HepG2 (cell line): ENCODE results near the gene KCNJ5. TPM values are rescaled to one million over a fixed set of nuclear protein-coding genes. Genes with fewer than 3 reads are reported as not detected.

Source experiments
- ATAC-seq: fragments of 200-7000 bp; cut with Tn5 transposase; 3 replicates; pipeline ENCODE4 v1.9.1; 2020; ENCODE audit warnings: mild to moderate bottlenecking, moderate library complexity
- BruUV-seq: library from RNA; stranded (reverse); fragments of 400-500 nt; replicated peaks from 2 replicates; lab custom pipeline; 2021; lab: Mats Ljungman, UMichigan
- CTCF ChIA-PET: fragments of 300-600 bp; formaldehyde crosslinking; extraction: SDS; loops from one replicate; lab custom pipeline; 2021; ENCODE audit warnings: low total read pairs, inconsistent platforms, low intra/inter-chr PET ratio; lab: Yijun Ruan, JAX
- POLR2A ChIA-PET: fragments of 350-600 bp; sonication (Branson Sonifier 250); formaldehyde crosslinking; loops from one replicate; lab custom pipeline; 2020; ENCODE audit warnings: antibody characterized with exemption, inconsistent platforms; lab: Yijun Ruan, JAX
- DNase-seq: peaks from one replicate; pipeline ENCODE4 v3.0.0-alpha.2; 2015; ENCODE audit warnings: low spot score
- FAIRE-seq: peaks from 3 replicates; lab custom pipeline; 2011; peaks lifted over from hg19 to GRCh38; lab: Jason Lieb, UNC
- H2AFZ ChIP-seq: one replicate; pipeline ENCODE4 v1.6.1; 2011; ENCODE audit warnings: low read length, inconsistent platforms
- H3K27ac ChIP-seq: fragments of 300-600 bp; 3 replicates; pipeline ENCODE4 v1.8.0; 2011; ENCODE audit warnings: mixed run types, mild to moderate bottlenecking, mixed read lengths, low read length, inconsistent platforms; ENCODE audit not compliant: insufficient read depth; ENCODE audit errors: extremely low read length
- H3K27me3 ChIP-seq, 2 experiments: fragments of 200-600 bp in 1 of 2; 2 replicates in 1 of 2; 3 replicates in 1 of 2; pipeline versions ENCODE4 v1.6.0 to v1.8.0; 2011; ENCODE audit warnings: low read length in 2 of 2, mild to moderate bottlenecking in 2 of 2, moderate library complexity in 2 of 2, inconsistent platforms in 1 of 2; ENCODE audit not compliant: insufficient read depth in 2 of 2, control insufficient read depth in 1 of 2
- H3K36me3 ChIP-seq, 2 experiments: fragments of 200-600 bp in 1 of 2; replicated peaks in 1 of 2; 2 replicates in 1 of 2; 3 replicates in 1 of 2; pipeline versions ENCODE4 v1.5.1 to v1.8.0; 2011; ENCODE audit warnings: low read length in 2 of 2, inconsistent platforms in 1 of 2; ENCODE audit not compliant: insufficient read depth in 2 of 2, control insufficient read depth in 1 of 2
- H3K4me1 ChIP-seq: 2 replicates; pipeline ENCODE4 v1.5.1; 2012; ENCODE audit warnings: low read length, inconsistent platforms; ENCODE audit not compliant: insufficient read depth
- H3K4me2 ChIP-seq: 2 replicates; pipeline ENCODE4 v1.6.0; 2011; ENCODE audit warnings: low read depth, low read length, inconsistent platforms
- H3K4me3 ChIP-seq, 3 experiments: fragments of 200-600 bp in 1 of 3; sonication (generic), shearing (Covaris generic) in 1 of 3; replicated peaks in 1 of 3; 2 replicates each; pipeline ENCODE4 v1.5.1; 2011 to 2016; ENCODE audit warnings: low read length in 3 of 3, inconsistent platforms in 2 of 3, low read depth in 2 of 3, mild to moderate bottlenecking in 2 of 3, control low read depth in 1 of 3, mixed read lengths in 1 of 3; ENCODE audit not compliant: insufficient read depth in 1 of 3
- H3K79me2 ChIP-seq: one replicate; pipeline ENCODE4 v1.6.1; 2011; ENCODE audit warnings: low read length, inconsistent platforms; ENCODE audit not compliant: insufficient read depth
- H3K9ac ChIP-seq: 2 replicates; pipeline ENCODE4 v1.6.0; 2011; ENCODE audit warnings: mild to moderate bottlenecking, low read depth, low read length, inconsistent platforms; ENCODE audit not compliant: insufficient read depth
- H3K9me3 ChIP-seq: 2 replicates; pipeline ENCODE4 v1.5.1; 2012; ENCODE audit warnings: mild to moderate bottlenecking, low read length
- H4K20me1 ChIP-seq: 2 replicates; pipeline ENCODE4 v1.6.0; 2011; ENCODE audit warnings: inconsistent platforms, mild to moderate bottlenecking, low read length, moderate library complexity; ENCODE audit not compliant: insufficient read depth
- CAMTA2 ChIP-seq: sonication (generic); formaldehyde crosslinking; IDR thresholded peaks from 2 replicates; pipeline ENCODE4 v1.4.0; 2020; ENCODE audit warnings: mild to moderate bottlenecking, missing genetic modification reagents, borderline replicate concordance
- CENPX ChIP-seq: sonication (generic); formaldehyde crosslinking; IDR thresholded peaks from 2 replicates; pipeline ENCODE4 v1.9.0; 2021; ENCODE audit warnings: mild to moderate bottlenecking, missing genetic modification reagents, moderate library complexity
- CSRNP2 ChIP-seq: sonication (generic); formaldehyde crosslinking; conservative IDR thresholded peaks from 2 replicates; pipeline ENCODE4 v1.8.0; 2022; ENCODE audit warnings: low read depth, missing genetic modification reagents
- ELK4 ChIP-seq: sonication (generic); formaldehyde crosslinking; IDR thresholded peaks from 2 replicates; pipeline ENCODE4 v1.9.0; 2021; ENCODE audit warnings: missing genetic modification reagents, borderline replicate concordance
- IKZF5 ChIP-seq: IDR thresholded peaks from 2 replicates; pipeline ENCODE4 v1.6.1; 2018; ENCODE audit warnings: missing genetic modification reagents, mild to moderate bottlenecking, missing compliant biosample characterization
- ISL2 ChIP-seq: sonication (generic); formaldehyde crosslinking; IDR thresholded peaks from 2 replicates; pipeline ENCODE4 v1.5.0; 2020; ENCODE audit warnings: missing genetic modification reagents
- KAT2B ChIP-seq: fragments of 150-350 bp; IDR thresholded peaks from 2 replicates; pipeline ENCODE4 v1.6.1; 2014; ENCODE audit warnings: low read depth, low read length, borderline replicate concordance
- MAX ChIP-seq: IDR thresholded peaks from 2 replicates; pipeline ENCODE4 v1.6.1; 2012; ENCODE audit warnings: inconsistent platforms
- NFE2L2 ChIP-seq: fragments of 150-350 bp; IDR thresholded peaks from 2 replicates; pipeline ENCODE4 v1.6.1; 2014; ENCODE audit warnings: low read length
- PCBP2 ChIP-seq: fragments of 200-400 bp; formaldehyde crosslinking; optimal IDR thresholded peaks from 2 replicates; pipeline ENCODE3; 2018; ENCODE audit warnings: low read length, low read depth; ENCODE audit not compliant: poor library complexity, severe bottlenecking
- TBX3 ChIP-seq: fragments of 450-650 bp; IDR thresholded peaks from 2 replicates; pipeline ENCODE4 v1.6.1; 2017; ENCODE audit warnings: antibody characterized with exemption, mild to moderate bottlenecking, inconsistent platforms, borderline replicate concordance
- ZNF451 ChIP-seq: sonication (generic); formaldehyde crosslinking; IDR thresholded peaks from 2 replicates; pipeline ENCODE4 v1.5.0; 2020; ENCODE audit warnings: mild to moderate bottlenecking, missing genetic modification reagents
- ZNF614 ChIP-seq: IDR thresholded peaks from 2 replicates; pipeline ENCODE4 v1.6.1; 2018; ENCODE audit warnings: missing biosample characterization, missing genetic modification reagents, inconsistent platforms, borderline replicate concordance
- WGBS: methylation state at CpG from one replicate; pipeline ENCODE4 v1.1.6; 2017; ENCODE audit warnings: low lambda C conversion rate; 5-methylcytosine and 5-hydroxymethylcytosine counted together
- in situ Hi-C: cut with HindIII; loops from 2 replicates; pipeline ENCODE4 v1.10.0; 2017; ENCODE audit warnings: low pct_unique_long_range_greater_than_20kb; ENCODE audit not compliant: extremely low pct_ligation_motif_present
- intact Hi-C: fragments of 100-400 bp; cut with micrococcal nuclease; formaldehyde crosslinking; loops from one replicate; pipeline ENCODE4 v1.10.0; 2022; ENCODE audit not compliant: unreplicated experiment
- polyA plus RNA-seq, 8 experiments: library from polyadenylated mRNA; depleted of rRNA in 3 of 8; stranded (reverse) in 7 of 8; unstranded in 1 of 8; fragments of >200 nt; fragmentation: Illumina TruSeq in 4 of 8; extraction: Trizol in 4 of 8; gene quantifications; 2 replicates each; pipeline versions ENCODE4 v1.2.1 to v1.2.3, GENCODE V29; 2011 to 2016; ENCODE audit warnings: low read depth in 4 of 8, missing spikeins in 1 of 8, mixed read lengths in 1 of 8; ENCODE audit not compliant: insufficient read depth in 1 of 8
- total RNA-seq, 5 experiments: library from RNA; depleted of rRNA; stranded (reverse); fragments of >200 nt; fragmentation: Illumina TruSeq; extraction: Trizol; gene quantifications; 2 replicates each; pipeline ENCODE4 v1.2.3, GENCODE V29; 2016; ENCODE audit warnings: low read depth in 1 of 5

The KCNJ5 gene
- total and polyA plus RNA-seq, 2 of the 13 experiments (the other 11 are each of a cell fraction or from before 2014, with no cell fraction given), result not detected

- no TSS peak for BruUV-seq
- no peak overlapping the region for H3K4me2 ChIP-seq
- H3K4me1 ChIP-seq, result no peaks in the 10 kb centered on the region
- no peaks in the 10 kb centered on the region for H3K9me3 ChIP-seq
- POLR2A ChIA-PET, result no interaction called here
- no peaks in the 10 kb centered on the region for H4K20me1 ChIP-seq
- DNase-seq, result no peak
- no peak overlapping the region for H2AFZ ChIP-seq
- WGBS, result 45% methylated on average over 4 of the region's 18 CpGs
- no peak overlapping the region for H3K9ac ChIP-seq
- no peaks in the 10 kb centered on the region for H3K79me2 ChIP-seq
- no peak overlapping the region for H3K27ac ChIP-seq
- in situ Hi-C loops (no loop called here), intact Hi-C loops (no loop called here)
- H3K36me3 ChIP-seq, result no peaks in the 10 kb centered on the region
- ATAC-seq, result no peak
- H3K27me3 ChIP-seq, result peaks cover 0 to 19% of the 10 kb centered on the region in 2 experiments; a peak in 2 of 5 replicates
- H3K4me3 ChIP-seq, result no peak overlapping the region
- TF ChIP-seq ELK4 (no peak), PCBP2 (no peak), NFE2L2 (no peak), CSRNP2 (no peak), ISL2 (CRISPR knock-in tag) (no peak), ZNF451 (CRISPR knock-in tag) (no peak), MAX (no peak), ZNF614 (CRISPR knock-in tag) (no peak), TBX3 (no peak), CAMTA2 (no peak), KAT2B (no peak), CENPX (CRISPR knock-in tag) (no peak), IKZF5 (CRISPR knock-in tag) (no peak)
- FAIRE-seq, result no peak
- CTCF ChIA-PET, result no interaction called here
Measured at GRCh38 chr11:128914216-128915148, 23.3 kb downstream of the KCNJ5 start.
